HepG2 (cell line): ENCODE data around the gene BICRAL.
A peak's percentile ranks its signal among the peaks of the same experiment; 100 is the strongest.

Source experiments
- HDAC6 ChIP-seq: fragments of 200-600 bp; sonication (generic); IDR thresholded peaks from 2 replicates; pipeline ENCODE4 v1.7.0; 2017; ENCODE audit warnings: mild to moderate bottlenecking, antibody characterized with exemption, low read length, low read depth
- PAX8 ChIP-seq: sonication (generic); formaldehyde crosslinking; IDR thresholded peaks from 2 replicates; pipeline ENCODE4 v1.8.0; 2022; ENCODE audit warnings: mild to moderate bottlenecking, missing genetic modification reagents, borderline replicate concordance
- SMARCE1 ChIP-seq: fragments of 450-650 bp; IDR thresholded peaks from 2 replicates; pipeline ENCODE4 v1.6.1; 2017; ENCODE audit warnings: borderline replicate concordance
- SNAPC2 ChIP-seq: sonication (generic); formaldehyde crosslinking; IDR thresholded peaks from 2 replicates; pipeline ENCODE4 v1.8.1; 2022; ENCODE audit warnings: mild to moderate bottlenecking, missing genetic modification reagents
- ZZZ3 ChIP-seq: sonication (generic); formaldehyde crosslinking; IDR thresholded peaks from 2 replicates; pipeline ENCODE4 v1.4.0; 2020; ENCODE audit warnings: missing genetic modification reagents, mild to moderate bottlenecking, borderline replicate concordance

DNA sequence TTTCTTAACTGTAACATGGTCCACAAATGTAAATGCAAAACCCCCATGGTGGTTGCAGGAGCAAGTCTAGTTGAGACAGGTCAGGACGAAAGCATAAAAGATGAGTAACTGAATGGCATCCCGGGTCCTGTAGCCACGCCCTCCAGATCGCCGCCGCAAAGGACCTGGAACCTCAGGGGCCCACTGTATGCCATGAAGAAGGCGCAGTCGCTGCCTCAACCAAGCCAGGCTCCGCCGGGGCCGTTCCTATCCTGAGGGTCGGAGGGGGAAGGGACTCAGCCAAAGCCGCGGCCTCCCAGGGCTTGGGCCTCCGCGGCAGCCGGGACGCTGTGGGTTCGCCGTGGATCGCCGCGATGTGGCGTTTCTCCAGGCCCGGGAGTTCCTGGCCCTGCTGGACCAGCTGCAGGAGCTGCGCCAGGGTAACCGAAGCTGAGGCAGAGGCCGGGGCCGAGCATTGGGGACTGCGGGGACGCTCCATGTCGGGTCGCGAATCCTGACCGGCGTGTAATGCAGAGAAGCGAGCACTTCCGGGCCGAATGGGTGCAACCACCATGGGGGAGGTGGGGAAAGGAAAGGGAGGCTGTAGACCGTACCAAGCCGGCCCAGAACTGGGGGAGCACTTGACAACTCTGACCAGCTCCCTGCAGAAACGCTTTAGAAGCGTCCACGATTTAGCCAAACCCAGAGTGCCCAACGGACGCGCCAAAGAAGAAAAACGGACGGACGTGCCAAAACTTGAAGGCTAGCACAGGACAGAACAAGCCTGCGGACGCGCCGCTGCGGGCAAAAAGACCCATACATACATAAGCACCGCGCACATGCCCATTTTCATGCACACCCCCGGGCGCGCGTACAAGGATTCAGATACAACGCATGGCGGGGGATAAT is 108.7 kb downstream of the BICRAL start:
- TF ChIP-seq SMARCE1 (no peak), HDAC6 (no peak), PAX8 (CRISPR knock-in tag) (0 out of 2 replicates have a peak, but pooled peaks have one; percentile 90), SNAPC2 (CRISPR knock-in tag) (peak; percentile 91), ZZZ3 (CRISPR knock-in tag) (peak; percentile 76; the same call in 1 of the 2 replicates)
